T-cell (primary cell): ENCODE results near the gene ZNF385A. TPM values are rescaled to one million over a fixed set of nuclear protein-coding genes. Genes with fewer than 3 reads are reported as not detected.

Source experiments
- ATAC-seq, 4 experiments: fragments of 200-7000 bp in 3 of 4; fragments of 150-1000 bp in 1 of 4; cut with Tn5 transposase; replicated peaks in 1 of 4; 1 replicate in 3 of 4; 2 replicates in 1 of 4; pipeline ENCODE4 v1.10.0; 2021; ENCODE audit warnings: moderate library complexity in 3 of 4, mild to moderate bottlenecking in 2 of 4, moderate number of reproducible peaks in 1 of 4
- CTCF ChIA-PET, 2 donors: fragments of 300-600 bp; sonication (Branson Sonifier 250); formaldehyde crosslinking; loops; one replicate each; lab custom pipeline; 2022; ENCODE audit warnings: antibody characterized with exemption in 2 of 2; lab: Charles Lee
- POLR2A ChIA-PET, 2 donors: fragments of 300-600 bp; sonication (Branson Sonifier 250); formaldehyde crosslinking; loops; one replicate each; lab custom pipeline; 2022; ENCODE audit warnings: antibody characterized with exemption in 2 of 2; lab: Charles Lee
- DNase-seq, 35 experiments: peaks; one replicate each; pipeline versions ENCODE4 v3.0.0 to v3.0.0-alpha.2; 2013 to 2023
- H3K27ac ChIP-seq: one replicate; pipeline ENCODE4 v1.5.1; 2013; ENCODE audit warnings: low read length
- H3K27me3 ChIP-seq, 2 experiments: replicated peaks in 1 of 2; 1 replicate in 1 of 2; 2 replicates in 1 of 2; pipeline versions ENCODE4 v1.6.1 to v1.7.0; 2013; ENCODE audit warnings: low read length in 1 of 2, mixed read lengths in 1 of 2; ENCODE audit not compliant: control insufficient read depth in 2 of 2, insufficient read depth in 2 of 2; ENCODE audit errors: extremely low read depth in 1 of 2
- H3K36me3 ChIP-seq, 2 donors: 1 replicate in 1 of 2; 2 replicates in 1 of 2; pipeline versions ENCODE4 v1.6.1 to v1.7.0; 2013; ENCODE audit warnings: low read length in 1 of 2; ENCODE audit not compliant: control insufficient read depth in 2 of 2, insufficient read depth in 1 of 2; ENCODE audit errors: extremely low read depth in 1 of 2
- H3K4me1 ChIP-seq, 2 experiments: 1 replicate in 1 of 2; 2 replicates in 1 of 2; pipeline versions ENCODE4 v1.6.1 to v1.7.0; 2013; ENCODE audit warnings: low read length in 2 of 2, mixed read lengths in 1 of 2; ENCODE audit not compliant: insufficient read depth in 2 of 2, control insufficient read depth in 1 of 2; ENCODE audit errors: extremely low read depth in 1 of 2
- H3K4me3 ChIP-seq, 2 donors: 1 replicate in 1 of 2; 2 replicates in 1 of 2; pipeline versions ENCODE4 v1.5.1 to v1.7.0; 2013; ENCODE audit warnings: mild to moderate bottlenecking in 2 of 2, low read length in 1 of 2, moderate library complexity in 1 of 2; ENCODE audit not compliant: control insufficient read depth in 1 of 2; ENCODE audit errors: extremely low read depth in 1 of 2
- H3K9me3 ChIP-seq: 2 replicates; pipeline ENCODE4 v1.7.0; 2013
- H3K27ac Mint-ChIP-seq, 2 donors: one replicate each; pipeline ENCODE4 v1.8.0; 2020 to 2021; ENCODE audit warnings: mild to moderate bottlenecking in 2 of 2, mixed read lengths in 2 of 2
- H3K27me3 Mint-ChIP-seq, 2 donors: one replicate each; pipeline ENCODE4 v1.8.0; 2021 to 2022; ENCODE audit warnings: mixed read lengths in 2 of 2
- H3K36me3 Mint-ChIP-seq: one replicate; pipeline ENCODE4 v1.8.0; 2021; ENCODE audit warnings: mixed read lengths
- H3K4me1 Mint-ChIP-seq, 3 donors: one replicate each; pipeline ENCODE4 v1.8.0; 2020 to 2022; ENCODE audit warnings: mixed read lengths in 3 of 3, mild to moderate bottlenecking in 1 of 3
- H3K4me3 Mint-ChIP-seq, 3 donors: one replicate each; pipeline ENCODE4 v1.8.0; 2020 to 2022; ENCODE audit warnings: mild to moderate bottlenecking in 3 of 3, mixed read lengths in 3 of 3, moderate library complexity in 3 of 3
- H3K9me3 Mint-ChIP-seq, 3 donors: one replicate each; pipeline ENCODE4 v1.8.0; 2020 to 2022; ENCODE audit warnings: mixed read lengths in 3 of 3
- WGBS: methylation state at CpG from one replicate; pipeline ENCODE4 v1.1.5; 2013; ENCODE audit warnings: missing lambda C conversion rate; ENCODE audit not compliant: insufficient coverage; 5-methylcytosine and 5-hydroxymethylcytosine counted together
- total RNA-seq, 35 experiments: library from RNA in 6 of 35; stranded (reverse) in 6 of 35; fragments of 120-200 nt in 1 of 35; gene quantifications; one replicate each; pipeline versions ENCODE4 v1.2.1 to v1.2.4 and lab custom pipeline; 2013 to 2026

The ZNF385A gene
- total RNA-seq, 5 donors from 2014 or later (not counting 1 experiment from before 2014, with no cell fraction given): 0.90 to 2.7 (median 1.2) TPM

DNA sequence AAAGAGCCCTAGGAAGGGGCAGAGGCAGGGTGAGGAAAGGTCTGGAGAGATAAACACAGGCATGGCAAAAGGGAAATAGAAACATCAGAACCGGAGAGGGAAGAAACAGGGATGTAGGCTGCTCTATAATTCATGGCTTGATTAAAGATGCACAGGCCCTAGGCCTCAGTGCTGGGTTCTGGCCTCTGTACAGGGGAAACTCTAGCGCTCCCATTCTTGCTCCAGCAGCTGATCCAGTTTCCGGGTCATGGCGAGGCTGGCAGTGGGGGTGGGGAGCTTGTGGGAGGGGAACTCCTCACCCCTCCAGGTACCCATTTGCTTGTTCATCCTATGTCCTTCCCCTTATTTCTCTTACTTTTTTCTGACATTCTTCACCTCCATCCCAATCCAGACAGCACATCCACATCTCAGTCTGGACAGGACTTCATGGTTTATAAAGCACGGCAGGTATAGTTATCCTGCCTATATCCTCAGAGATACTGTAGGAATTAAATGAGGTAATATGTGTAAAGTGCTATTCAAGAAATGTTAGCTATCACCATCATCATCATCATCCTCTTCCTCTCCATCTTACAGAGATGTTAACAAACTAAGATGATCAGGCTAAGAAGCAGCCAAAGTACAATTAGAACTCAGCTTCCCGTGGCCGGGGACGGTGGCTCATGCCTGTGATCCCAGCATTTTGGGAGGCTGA lies 12.3 kb downstream of the ZNF385A start:
- Histone ChIP-seq H3K9me3 (no peaks in the 10 kb centered on the region), H3K27ac (no peak overlapping the region), H3K36me3 (no peaks in the 10 kb centered on the region), H3K27me3 (peaks cover 0 to 2% of the 10 kb centered on the region in 2 experiments), H3K4me3 (no peak overlapping the region), H3K4me1 (peaks cover 10 to 27% of the 10 kb centered on the region in 2 experiments)
- no peak for DNase-seq
- Mint-ChIP-seq H3K36me3 (no peaks in the 10 kb centered on the region), H3K27ac (peak overlapping the region; percentile 64 to 73), H3K4me3 (no peak overlapping the region), H3K27me3 (no peaks in the 10 kb centered on the region), H3K9me3 (no peaks in the 10 kb centered on the region), H3K4me1 (peaks cover 22 to 35% (median 30%) of the 10 kb centered on the region in 3 donors)
- 60% methylated on average over 1 of the region's 8 CpGs for whole genome bisulfite sequencing
- ChIA-PET CTCF (interaction anchor here in 1 of 2 donors (0.5 to 1.0 kb wide), 4 partner anchors 13 to 619 kb away, joined by 3 to 4 read pairs (median 4); no protein-coding TSS in a partner anchor), POLR2A (interaction anchor here in 1 of 2 donors (0.5 kb wide), 1 partner anchor 9 kb away, joined by 7 read pairs; no protein-coding TSS in a partner anchor)
- no peak for ATAC-seq

DNA sequence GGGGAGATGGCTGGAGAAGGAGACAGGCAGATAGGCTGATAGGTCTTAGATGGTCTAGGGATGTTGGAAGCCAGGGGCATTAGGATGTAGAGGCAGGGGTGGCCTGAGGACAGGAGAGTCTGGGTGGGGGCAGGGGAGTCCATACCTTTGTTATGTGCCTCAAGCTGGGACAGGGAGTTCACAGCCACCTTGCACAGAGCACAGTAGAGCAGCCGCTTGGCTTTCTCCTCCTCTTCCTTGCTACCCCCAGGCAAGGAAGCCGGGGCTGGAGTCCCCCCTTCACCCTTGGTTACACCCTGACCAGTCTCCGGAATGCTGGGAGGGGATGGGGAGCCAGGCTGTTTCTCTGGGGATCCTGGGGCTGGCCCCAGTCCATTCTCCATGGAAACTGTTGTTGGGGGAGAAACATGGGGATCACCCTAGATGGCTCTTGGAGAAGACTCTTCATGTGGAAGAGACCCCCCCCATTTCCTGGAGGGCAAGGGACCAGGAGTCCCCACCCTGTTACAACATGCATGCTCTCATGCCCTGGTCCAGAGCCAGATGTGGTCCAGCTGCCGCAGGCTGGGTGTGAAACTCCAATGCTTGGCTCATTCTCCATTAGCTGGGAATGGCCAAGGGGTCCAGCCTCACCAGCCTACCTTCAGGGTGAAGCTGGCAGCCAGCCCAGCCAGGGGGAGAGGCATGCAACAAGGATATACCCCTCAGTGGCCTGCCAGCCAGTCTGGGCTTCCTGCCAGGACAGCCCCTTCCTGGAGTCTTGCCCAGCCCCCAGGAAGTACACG lies 13.0 kb downstream of the ZNF385A start:
- peaks cover 0 to 2% of the 10 kb centered on the region in 2 experiments for H3K27me3 ChIP-seq
- no CpG with 5 or more reads among the region's 5 CpGs for WGBS
- no peaks in the 10 kb centered on the region for H3K36me3 ChIP-seq
- H3K9me3 Mint-ChIP-seq: no peaks in the 10 kb centered on the region
- DNase-seq (no peak), ATAC-seq (no peak)
- H3K4me3 ChIP-seq: no peak overlapping the region
- H3K4me1 ChIP-seq: peaks cover 10 to 27% of the 10 kb centered on the region in 2 experiments
- H3K27me3 Mint-ChIP-seq: no peaks in the 10 kb centered on the region
- H3K36me3 Mint-ChIP-seq: no peaks in the 10 kb centered on the region
- POLR2A ChIA-PET: interaction anchor here in 1 of 2 donors (0.5 kb wide), 1 partner anchor 10 kb away, joined by 7 read pairs; no protein-coding TSS in a partner anchor
- peak overlapping the region; percentile 61 to 64 for H3K27ac Mint-ChIP-seq
- no peaks in the 10 kb centered on the region for H3K9me3 ChIP-seq
- CTCF ChIA-PET: interaction anchor here in 1 of 2 donors (0.5 to 1.2 kb wide), 5 partner anchors 8 to 149 kb away, joined by 3 to 4 read pairs (median 3); no protein-coding TSS in a partner anchor
- H3K4me1 Mint-ChIP-seq: peaks cover 22 to 35% (median 33%) of the 10 kb centered on the region in 3 donors
- no peak overlapping the region for H3K4me3 Mint-ChIP-seq
- H3K27ac ChIP-seq: no peak overlapping the region

DNA sequence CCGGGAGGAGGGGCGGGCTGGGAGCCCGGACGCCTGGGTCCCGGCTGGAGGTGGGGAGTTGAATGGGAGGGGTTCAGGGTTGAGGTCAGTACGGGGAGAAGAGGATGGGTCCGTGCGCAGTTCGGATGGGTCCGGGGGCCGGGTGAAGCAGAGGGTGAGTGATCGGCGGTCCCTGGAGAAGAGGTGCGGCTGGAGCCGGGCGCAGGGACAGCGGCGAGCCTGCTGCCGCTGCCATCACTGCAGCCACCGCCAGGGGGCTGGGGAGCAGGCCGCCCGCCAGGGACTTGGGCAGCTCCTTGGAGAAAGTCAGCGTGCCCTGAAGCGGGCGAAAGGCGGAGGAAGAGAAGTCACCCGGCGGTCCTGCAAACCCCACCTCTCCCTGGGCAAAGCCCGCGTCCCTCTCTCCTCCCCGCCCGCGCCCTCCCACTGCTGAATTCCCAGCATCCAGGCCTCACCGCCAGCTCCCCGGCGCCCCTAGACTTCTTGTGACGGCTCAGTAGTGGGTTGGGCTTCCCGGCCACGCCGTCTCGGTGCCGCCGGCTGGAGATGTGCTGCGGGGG lies 14.3 kb downstream of the ZNF385A start:
- DNase-seq: peak in 3 of 35 experiments; percentile 29 to 39 (median 35)
- 84% methylated on average over 23 of the region's 44 CpGs for WGBS
- H3K36me3 ChIP-seq: no peaks in the 10 kb centered on the region
- Mint-ChIP-seq H3K9me3 (no peaks in the 10 kb centered on the region), H3K27me3 (no peaks in the 10 kb centered on the region), H3K4me3 (peak overlapping the region; percentile 24 to 64 (median 47)), H3K4me1 (peaks cover 22 to 35% (median 33%) of the 10 kb centered on the region in 3 donors), H3K27ac (no peak overlapping the region), H3K36me3 (no peaks in the 10 kb centered on the region)
- H3K27ac ChIP-seq: no peak overlapping the region
- no peak overlapping the region for H3K4me3 ChIP-seq
- H3K9me3 ChIP-seq: no peaks in the 10 kb centered on the region
- no peak for ATAC-seq
- H3K27me3 ChIP-seq: peaks cover 0 to 2% of the 10 kb centered on the region in 2 experiments
- ChIA-PET CTCF (interaction anchor here (0.6 to 1.2 kb wide), 7 partner anchors 9 to 128 kb away, joined by 3 to 8 read pairs (median 4); no protein-coding TSS in a partner anchor), POLR2A (interaction anchor here in 1 of 2 donors (0.6 to 0.7 kb wide), 2 partner anchors 154 to 618 kb away, joined by 3 to 6 read pairs; no protein-coding TSS in a partner anchor)
- H3K4me1 ChIP-seq: peaks cover 10 to 27% of the 10 kb centered on the region in 2 experiments

DNA sequence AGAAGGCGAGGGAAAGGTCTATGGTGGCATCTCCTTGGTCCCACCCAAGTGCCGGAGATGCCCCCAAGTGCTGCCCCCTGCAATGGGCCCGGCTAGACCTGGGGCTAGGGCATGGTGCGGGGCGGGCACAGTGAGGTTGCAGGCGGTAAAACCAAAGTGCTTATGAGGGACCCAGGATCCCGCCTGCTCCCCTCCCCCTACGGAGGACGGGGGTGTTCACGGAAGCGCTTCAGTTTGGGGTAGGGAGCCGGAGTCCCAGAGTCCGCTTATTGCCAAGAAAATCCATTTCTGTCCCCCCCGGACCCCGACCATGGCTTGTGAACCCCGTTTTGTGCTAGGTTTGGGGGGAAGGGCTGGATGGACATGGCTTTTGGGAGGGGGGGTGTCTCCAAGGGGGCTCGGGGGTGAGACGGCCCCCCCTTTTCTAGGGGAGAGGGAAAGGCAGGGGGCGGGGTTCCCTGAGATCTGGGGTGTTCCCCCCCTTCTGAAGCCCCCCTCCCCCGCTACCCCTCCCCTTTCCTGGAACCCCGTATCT lies 14.9 kb downstream of the ZNF385A start:
- WGBS: 83% methylated on average over 6 of the region's 21 CpGs
- H3K9me3 Mint-ChIP-seq: no peaks in the 10 kb centered on the region
- peak overlapping the region; percentile 56 to 71 (median 68) for H3K4me3 Mint-ChIP-seq
- no peak overlapping the region for H3K4me3 ChIP-seq
- H3K27me3 Mint-ChIP-seq: no peaks in the 10 kb centered on the region
- no peaks in the 10 kb centered on the region for H3K36me3 ChIP-seq
- POLR2A ChIA-PET: no interaction called here
- peak overlapping the region in 1 of 2 donors; percentile 57 for H3K27ac Mint-ChIP-seq
- H3K27ac ChIP-seq: no peak overlapping the region
- DNase-seq: no peak
- peaks cover 25 to 39% (median 36%) of the 10 kb centered on the region in 3 donors for H3K4me1 Mint-ChIP-seq
- no peak for ATAC-seq
- no peaks in the 10 kb centered on the region for H3K9me3 ChIP-seq
- peaks cover 10 to 27% of the 10 kb centered on the region in 2 experiments for H3K4me1 ChIP-seq
- CTCF ChIA-PET: interaction anchor here in 1 of 2 donors (0.7 to 0.9 kb wide), 2 partner anchors 30 to 128 kb away, joined by 3 to 4 read pairs; no protein-coding TSS in a partner anchor
- peaks cover 0 to 2% of the 10 kb centered on the region in 2 experiments for H3K27me3 ChIP-seq
- H3K36me3 Mint-ChIP-seq: no peaks in the 10 kb centered on the region

DNA sequence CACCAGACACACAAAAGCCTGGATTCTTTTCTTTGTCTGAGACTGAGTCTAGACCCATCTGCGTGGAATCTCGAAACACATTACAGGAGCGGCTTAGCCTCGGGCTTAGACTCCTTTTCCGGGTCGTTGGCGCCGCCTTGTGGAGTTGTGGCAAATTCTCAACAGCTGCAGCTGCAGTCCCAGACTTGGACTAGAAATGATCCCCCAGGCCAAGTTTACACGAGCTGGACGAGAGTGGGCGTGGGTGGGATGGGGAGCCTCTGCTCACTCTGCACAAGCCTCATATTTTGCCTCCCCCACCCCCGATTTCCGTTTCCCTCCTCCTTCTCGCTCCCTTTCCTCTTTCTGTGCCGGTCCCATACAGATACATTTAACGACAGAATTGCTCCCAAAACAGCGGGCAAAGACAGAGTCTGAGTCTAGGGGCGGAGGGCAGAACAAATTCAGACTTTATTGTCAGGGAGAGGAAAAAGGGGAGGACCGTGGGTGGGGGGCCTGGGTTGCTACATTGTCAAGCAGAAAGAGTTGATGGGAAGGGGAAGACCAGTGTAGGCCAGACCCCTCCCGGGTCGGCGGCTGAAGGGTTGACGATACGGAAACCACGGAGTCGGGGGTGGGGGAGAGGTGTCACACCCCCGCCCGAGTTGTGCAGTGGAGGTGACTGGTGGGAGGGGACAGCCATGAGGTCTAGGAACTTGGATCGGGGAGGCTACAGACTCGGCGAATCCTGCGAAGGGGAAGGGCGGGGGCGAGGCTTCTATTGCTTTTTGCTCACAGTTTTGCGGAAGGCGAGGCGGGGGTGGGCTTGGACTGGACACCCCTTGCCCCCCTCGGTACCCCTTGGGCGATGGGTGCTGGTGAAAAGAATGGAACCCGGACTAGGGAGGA lies 15.6 kb downstream of the ZNF385A start:
- no peaks in the 10 kb centered on the region for H3K36me3 ChIP-seq
- H3K27ac ChIP-seq: no peak overlapping the region
- H3K9me3 ChIP-seq: no peaks in the 10 kb centered on the region
- Mint-ChIP-seq H3K4me1 (peaks cover 32 to 46% (median 43%) of the 10 kb centered on the region in 3 donors), H3K27ac (peak overlapping the region in 1 of 2 donors; percentile 57), H3K36me3 (no peaks in the 10 kb centered on the region), H3K4me3 (peak overlapping the region; percentile 59 to 71 (median 68)), H3K27me3 (no peaks in the 10 kb centered on the region), H3K9me3 (no peaks in the 10 kb centered on the region)
- peaks cover 15 to 34% of the 10 kb centered on the region in 2 experiments for H3K4me1 ChIP-seq
- peaks cover 0 to 2% of the 10 kb centered on the region in 2 experiments for H3K27me3 ChIP-seq
- 43% methylated on average over 23 of the region's 40 CpGs for WGBS
- POLR2A ChIA-PET: interaction anchor here (0.6 to 1.0 kb wide), 3 partner anchors 10 to 91 kb away, joined by 3 to 5 read pairs (median 4); no protein-coding TSS in a partner anchor
- DNase-seq (peak; percentile 70 to 93 (median 87)), ATAC-seq (peak; percentile 88 to 92 (median 91))
- H3K4me3 ChIP-seq: peak overlapping the region; percentile 26 to 29
- CTCF ChIA-PET: interaction anchor here (0.6 to 2.6 kb wide), 20 partner anchors 10 to 218 kb away, joined by 3 to 29 read pairs (median 5); partner anchors contain the start of genes HNRNPA1 (in 2 of the 2), CBX5 (in 1 of the 2), COPZ1 (in 1 of the 2) and NCKAP1L (in 1 of the 2)
